Lung microvascular endothelial cell (primary cell): Measurements from ENCODE around the gene HYI. TPM values are rescaled to one million over a fixed set of nuclear protein-coding genes. Genes with fewer than 3 reads are reported as not detected.
"Not testable (repeated sequence)": the region's sequence is repeated elsewhere in the genome, so short reads cannot be mapped to it uniquely, and the experiment has no call there.

Experiments used
- DNase-seq, 2 donors: peaks; one replicate each; pipeline versions ENCODE4 v3.0.0 to v3.0.0-alpha.2; 2010; ENCODE audit warnings: low read depth in 2 of 2
- total RNA-seq: library from RNA; depleted of rRNA; stranded (reverse); fragments of >200 nt; gene quantifications from 2 replicates; pipeline ENCODE4 v1.2.1, GENCODE V29; 2014

HYI gene
- total RNA-seq, 1 donor from 2014 or later = 147 TPM

DNA sequence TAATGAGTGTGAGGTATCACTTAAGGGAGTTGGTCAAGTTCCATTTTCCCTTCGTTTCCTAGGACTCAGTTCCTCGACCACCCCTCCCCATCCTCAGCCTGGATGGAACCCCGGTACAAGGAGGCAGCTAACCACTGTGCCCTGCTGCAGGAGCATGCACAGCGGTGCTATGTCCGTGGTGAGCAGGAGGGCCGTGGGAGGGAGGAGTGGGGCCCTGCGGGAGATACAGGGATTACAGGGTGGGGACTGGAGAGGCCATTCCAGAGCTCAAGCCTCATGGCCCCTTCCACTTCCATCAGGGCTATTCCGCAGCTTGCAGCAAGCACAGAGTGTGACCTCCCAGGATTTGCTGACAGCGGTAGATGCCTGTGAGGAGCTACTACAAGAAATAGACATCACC, 25.8 kb downstream of the HYI start:
- no peak for DNase-seq

DNA sequence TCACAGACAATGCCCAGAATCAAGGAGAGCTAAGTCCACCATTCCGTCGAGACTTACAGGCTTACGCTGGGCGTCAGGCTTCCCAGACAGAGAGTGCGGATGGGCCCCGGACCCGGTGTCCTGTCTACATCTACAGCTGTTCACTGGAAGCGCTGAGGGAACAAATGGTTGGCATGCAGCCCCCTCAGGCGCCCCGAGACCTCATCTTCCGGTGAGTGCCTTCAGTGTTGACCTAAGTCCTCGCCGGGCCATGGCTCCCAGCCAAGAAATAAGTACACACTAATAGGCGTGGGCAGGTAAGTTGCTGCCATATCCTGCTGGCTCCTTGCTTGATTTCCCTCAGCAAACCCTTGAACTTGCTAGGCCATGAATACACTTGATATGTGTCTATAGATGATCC, 26.2 kb downstream of the HYI start:
- no peak for DNase-seq

DNA sequence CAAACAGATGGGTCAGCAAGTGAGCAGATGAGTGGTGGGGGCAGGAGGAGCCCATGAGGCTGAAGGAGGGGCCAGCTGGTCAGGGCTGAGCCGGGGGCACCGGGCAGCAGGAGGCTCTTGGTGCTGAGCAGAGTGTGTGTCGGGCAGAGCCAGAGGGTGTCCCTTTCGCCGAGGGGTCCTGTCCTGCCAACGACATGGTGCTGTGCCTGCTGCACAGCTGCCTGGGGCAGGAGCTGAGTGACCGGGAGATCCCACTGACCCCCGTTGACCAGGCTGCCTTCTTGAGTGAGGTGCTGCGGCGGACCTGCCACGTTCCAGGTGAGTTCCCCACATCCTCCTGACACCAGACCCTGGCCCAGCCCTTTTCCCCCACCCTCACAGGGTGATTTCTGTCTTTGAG, 27.5 kb downstream of the HYI start:
- no peak for DNase-seq

DNA sequence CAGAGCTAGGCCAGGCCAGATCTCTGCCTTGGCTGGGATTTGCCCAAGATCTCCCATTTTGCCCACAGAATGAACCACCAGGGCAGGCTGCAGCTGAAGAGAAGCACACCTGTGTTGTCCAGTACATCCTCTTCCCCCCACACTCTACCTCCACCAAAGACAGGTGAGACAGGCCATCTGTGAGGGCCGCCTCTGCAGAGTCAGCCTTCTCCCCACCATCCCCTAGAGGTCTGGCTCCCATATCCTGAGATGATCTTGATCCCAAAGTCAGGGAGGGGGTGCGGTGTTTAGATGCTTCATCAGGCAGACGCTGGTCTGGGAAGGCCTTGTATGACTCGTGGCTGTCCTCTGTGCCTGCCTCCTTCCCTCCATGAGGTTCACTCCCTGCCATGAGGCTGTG, 28.7 kb downstream of the HYI start:
- DNase-seq = no peak

DNA sequence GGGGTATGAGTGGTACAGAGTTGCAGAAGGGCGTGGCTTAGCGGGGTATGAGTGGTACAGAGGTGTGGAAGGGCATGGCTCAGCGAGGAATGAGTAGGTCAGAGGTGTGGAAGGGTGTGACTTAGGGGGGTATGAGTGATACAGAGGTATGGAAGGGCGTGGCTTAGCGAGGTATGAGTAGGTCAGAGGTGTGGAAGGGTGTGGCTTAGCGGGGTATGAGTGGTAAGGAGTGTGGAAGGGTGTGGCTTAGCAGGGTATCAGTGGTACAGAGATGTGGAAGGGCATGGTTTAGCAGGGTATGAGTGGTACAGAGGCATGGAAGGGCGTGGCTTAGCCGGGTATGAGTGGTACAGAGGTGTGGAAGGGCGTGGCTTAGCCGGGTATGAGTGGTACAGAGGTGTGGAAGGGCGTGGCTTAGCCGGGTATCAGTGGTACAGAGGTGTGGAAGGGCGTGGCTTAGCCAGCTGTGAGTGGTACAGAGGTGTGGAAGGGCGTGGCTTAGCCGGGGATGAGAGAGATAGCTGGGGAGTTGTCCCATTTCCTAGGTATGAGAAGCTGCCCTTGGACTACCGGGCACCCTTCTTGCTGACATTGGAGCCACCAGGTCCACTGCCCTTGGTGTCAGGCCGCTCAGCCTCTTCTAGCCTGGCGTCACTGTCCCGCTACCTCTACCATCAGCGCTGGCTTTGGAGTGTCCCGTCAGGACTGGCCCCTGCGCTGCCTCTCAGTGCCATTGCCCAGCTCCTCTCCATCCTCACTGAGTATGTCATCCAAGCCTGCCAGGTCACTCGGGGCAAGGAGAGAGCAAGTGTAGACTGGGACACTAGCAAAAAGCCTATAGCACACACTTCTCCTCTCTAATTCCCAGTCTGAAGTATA, 29.8 kb downstream of the HYI start:
- no peak for DNase-seq

DNA sequence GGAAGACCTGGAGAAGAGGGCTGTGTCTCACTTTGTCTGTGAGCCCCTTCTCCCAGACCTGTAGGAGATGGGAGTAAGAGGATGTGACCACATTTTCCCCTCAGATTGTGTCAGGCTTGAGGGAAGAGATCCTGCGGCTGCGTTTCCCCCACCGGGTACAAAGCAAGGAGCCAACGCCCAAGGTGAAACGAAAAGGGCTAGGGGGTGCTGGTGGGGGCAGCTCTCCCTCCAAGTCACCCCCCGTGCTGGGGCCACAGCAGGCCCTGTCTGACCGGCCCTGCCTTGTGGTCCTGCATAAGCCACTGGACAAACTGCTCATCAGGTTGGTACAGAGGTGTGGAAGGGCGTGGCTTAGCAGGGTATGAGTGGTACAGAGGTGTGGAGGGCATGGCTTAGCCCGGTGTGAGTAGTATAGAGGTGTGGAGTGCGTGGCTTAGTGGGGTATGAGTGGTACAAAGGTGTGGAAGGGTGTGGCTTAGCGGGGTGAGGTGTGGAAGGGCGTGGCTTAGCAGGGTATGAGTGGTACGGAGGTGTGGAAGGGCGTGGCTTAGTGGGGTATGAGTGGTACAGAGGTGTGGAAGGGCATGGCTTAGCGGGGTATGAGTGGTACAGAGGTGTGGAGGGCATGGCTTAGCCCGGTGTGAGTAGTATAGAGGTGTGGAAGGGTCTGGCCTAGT, 30.6 kb downstream of the HYI start:
- DNase-seq = no peak

DNA sequence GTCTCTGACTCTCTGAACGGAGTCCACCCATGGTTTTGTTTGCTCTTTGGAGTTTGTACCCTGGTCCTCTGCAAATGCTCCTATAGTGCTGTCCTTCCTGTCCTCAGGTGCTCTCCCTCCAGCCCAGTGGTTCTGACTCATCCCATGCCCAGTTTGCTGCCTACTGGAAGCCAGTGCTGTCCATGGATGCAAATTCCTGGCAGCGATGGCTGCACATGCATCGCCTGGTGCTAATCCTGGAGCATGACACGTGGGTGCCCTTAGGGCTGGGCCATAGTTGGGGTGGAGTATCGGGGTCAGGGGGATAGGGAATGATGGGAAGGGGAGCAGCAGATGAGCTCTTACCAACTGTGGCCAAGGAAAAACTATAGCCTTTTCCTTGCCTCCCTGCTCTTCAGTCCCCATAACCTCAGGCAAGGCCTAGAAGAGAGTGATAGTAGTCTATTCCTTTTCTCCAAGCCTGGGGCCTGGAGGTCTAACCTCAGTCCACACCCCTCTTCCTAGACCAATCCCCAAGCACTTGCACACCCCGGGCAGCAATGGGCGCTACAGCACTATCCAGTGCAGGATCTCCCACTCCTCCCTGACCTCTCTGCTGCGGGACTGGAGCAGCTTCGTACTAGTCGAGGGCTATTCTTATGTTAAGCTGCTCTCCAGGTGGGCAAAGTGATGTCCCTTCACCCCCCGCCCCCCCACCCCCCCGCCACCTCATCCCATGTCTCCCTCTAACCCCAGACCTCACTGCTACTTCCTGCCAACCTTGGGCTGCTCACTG, 31.6 kb downstream of the HYI start:
- no peak for DNase-seq

DNA sequence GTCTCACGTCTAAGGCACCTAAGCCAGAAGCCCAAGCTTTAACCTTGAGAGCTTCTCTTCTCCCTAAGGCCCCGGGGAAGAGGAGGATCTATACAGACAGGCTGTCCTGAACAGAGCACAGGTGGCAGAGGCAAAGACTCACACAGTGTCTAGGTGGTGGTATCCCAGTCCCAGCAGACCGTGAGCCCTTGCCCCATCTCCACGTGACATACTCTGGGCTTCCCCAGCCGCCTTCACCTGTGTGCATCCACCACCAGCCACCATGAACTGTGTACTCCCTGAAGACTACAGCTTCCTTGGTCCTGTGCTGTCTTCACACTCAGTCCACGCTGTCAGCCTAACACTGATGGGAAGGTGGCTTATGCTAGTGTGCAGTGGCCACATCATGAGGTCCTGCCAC, 32.3 kb downstream of the HYI start:
- no peak for DNase-seq

DNA sequence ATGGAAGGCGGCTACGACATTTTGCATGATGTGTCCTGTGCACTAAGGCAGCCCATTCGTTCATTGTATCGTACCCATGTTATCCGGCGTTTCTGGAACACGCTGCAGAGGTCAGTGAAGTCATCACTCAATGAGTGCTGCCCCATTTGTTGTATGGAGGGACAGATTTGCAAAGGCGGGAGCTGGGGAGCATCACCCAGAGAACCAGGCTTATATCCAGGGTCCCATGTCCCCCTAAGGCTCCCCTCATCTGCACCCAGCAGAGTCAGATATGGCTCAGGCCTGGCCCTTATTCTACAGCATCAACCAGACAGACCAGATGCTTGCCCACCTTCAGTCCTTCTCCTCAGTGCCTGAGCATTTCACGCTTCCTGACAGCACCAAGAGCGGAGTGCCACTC, 32.9 kb downstream of the HYI start:
- DNase-seq = no peak

DNA sequence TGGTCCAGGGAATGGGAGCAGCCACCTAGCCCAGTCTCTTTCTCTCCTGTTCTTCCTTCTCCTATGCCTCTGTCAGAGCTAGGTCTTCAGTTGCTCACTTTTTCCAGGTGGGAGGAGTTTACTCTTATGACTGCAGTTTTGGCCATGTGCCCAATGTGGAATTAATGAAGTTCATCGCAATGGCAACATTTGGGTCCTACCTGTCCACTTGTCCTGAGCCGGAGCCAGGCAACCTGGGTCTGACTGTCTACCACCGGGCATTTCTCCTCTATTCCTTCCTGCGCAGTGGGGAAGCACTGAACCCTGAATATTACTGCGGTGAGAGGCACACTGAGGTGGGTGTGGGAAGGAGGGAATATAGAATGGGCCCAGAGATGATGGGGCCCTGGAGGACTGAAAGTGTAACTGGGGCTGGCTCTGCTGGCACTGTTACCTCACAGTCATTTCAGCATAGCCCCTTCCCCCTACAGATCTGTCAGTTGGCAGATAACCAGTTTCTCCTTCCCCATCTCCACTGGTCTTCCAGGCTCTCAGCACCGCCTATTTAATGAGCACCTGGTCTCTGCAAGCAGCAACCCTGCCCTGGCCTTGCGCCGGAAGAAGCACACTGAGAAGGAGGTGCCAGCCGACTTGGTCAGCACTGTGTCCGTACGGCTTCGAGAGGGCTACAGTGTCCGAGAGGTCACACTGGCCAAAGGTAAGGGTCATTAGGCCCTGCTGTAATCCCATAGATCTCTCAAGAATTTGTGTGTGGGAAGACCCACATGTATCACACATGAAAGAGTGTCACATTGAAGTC, 33.9 kb downstream of the HYI start:
- no peak for DNase-seq

DNA sequence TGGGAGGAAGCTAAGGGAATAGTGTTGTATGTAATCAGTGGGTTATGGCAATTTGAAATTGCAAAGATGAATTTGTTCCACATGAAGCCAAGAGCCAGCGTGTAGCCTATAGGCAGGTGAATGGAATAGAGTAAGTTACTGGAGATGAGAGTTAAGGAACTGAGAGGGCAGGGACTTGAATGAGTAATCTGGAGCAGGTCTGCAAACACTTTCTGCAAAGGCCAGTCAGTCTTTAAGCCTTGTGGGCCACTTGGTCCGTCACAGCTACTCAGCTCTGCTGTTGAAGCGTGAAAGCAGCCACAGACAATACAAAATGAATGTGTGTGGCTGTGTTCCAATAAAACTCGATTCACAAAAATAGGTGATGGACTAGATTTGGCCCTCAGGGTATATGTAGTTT, 34.9 kb downstream of the HYI start:
- no peak for DNase-seq

DNA sequence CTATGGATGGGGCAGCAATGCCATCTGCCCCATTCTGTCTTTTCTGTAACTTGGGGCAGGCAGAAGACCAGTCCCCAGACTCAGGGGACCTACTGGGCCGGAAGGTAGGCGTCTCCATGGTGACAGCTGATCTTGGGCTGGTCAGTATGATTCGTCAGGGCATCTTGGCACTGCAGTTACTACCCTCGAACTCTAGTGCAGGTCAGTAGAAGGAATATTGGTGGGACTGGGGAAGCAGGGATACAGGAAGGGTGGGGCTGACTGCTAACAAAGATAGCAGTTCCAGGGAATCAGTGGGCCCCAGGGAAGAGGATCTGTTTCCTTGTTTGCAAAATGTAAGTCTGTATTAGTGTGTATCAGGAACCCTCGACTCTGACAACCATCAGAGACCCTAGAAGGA, 37.8 kb downstream of the HYI start:
- DNase-seq = no peak

DNA sequence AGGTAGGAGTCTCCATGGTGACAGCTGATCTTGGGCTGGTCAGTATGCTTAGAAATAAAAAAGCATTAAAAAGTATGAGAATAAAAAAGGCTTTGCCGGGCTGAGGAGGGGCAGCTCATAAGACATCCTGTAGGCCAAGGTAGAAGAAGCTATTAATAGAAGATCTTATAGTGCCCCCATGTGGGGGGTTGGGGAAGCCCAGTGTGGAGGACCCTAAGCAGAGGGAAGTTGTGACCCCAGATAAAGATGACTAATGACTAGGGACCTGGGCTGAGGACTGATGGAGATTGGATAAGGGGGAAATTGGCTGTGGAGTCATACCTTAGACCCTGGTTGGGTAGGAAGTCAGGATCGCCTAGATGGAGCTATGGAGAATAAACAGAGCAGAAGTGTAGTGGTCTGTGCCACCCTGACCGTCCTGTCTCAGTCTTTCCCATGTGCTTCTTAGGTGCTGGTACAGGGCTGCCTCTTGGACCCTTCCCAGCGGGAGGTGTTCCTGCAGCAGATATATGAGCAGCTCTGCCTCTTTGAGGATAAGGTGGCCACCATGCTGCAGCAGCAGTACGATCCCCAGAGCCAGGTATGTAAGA, 39.0 kb downstream of the HYI start:
- peak; percentile 64 to 73 for DNase-seq

DNA sequence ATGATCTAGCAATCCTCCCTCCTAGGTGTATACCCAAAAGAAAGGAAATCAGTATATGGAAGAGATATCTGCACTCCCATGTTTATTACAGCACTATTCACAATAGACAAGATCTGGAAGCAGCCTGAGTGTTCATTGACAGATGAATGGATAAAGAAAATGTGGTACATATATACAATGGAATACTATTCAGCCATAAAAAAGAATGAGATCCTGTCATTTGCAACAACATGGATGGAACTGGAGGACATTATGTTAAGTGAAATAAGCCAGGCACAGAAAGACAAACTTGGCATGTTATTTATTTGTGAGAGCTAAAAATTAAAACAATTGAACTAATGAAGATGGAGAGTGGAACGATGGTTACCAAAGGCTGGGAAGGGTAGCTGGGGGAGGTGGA, 40.3 kb downstream of the HYI start:
- DNase-seq = not testable (repeated sequence)

DNA sequence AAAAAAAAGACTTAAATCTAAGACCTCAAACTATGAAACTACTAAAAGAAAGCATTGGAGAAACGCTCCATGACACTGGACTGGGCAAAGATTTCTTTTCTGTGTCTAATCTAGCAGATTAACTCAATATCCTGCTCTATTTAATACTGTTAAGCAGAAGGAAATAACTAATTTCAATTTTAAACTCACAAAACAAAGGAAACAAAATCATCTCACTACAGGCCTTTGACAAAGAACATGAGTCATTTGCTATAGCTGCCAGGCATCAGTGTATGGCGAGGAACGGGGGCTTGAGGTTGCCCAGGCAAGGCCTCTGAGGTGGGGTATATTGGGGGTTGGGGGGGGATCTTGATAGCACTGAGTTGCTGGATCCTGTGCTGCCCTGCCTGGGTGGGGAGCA, 43.2 kb downstream of the HYI start:
- DNase-seq = peak in 1 of 2 donors; percentile 21

DNA sequence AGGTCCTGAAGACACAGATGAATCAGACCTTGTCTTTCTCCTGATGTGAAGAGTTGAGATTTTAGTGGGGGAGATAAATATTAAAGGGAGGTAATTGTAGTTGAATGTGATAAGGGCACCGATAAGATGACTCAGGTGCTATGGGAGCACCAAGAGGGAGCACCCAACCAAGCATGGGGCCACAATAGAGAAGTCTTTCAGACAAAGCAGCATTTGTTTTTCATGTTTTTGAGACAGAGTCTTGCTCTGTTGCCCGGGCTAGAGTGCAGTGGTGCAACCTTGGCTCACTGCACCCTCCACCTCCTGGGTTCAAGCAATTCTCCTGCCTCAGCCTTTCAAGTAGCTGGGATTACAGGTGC, 47.9 kb downstream of the HYI start:
- no peak for DNase-seq

DNA sequence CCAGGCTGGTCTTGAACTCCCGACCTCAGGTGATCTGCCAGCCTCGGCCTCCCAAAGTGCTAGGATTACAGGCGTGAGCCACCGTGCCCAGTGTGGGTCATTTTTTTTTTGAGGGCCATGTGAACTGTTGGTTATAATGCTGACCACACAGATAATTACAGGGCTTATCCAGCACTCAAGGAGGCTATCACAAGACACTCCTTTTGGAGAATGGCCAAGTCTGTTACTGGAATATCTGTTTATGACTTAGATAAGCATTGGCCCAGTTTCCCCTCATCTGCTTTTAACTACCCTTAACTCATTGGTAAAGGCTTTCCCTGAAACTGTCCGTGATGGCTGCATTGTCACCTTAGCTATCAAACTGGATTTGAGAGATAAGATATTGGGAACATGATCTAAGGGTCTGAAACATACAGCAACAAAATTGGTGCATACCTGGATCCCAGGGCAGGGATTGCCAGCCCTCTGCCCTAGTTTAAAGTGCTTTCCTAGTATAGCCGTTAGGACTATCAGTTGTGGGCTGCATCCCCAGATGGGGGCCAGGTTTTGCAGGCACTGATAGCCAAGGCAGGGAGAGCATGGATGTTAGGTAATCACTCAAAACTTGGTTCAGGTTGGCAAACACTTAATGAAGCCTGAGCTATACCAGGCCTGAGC, 48.4 kb downstream of the HYI start:
- DNase-seq = no peak

DNA sequence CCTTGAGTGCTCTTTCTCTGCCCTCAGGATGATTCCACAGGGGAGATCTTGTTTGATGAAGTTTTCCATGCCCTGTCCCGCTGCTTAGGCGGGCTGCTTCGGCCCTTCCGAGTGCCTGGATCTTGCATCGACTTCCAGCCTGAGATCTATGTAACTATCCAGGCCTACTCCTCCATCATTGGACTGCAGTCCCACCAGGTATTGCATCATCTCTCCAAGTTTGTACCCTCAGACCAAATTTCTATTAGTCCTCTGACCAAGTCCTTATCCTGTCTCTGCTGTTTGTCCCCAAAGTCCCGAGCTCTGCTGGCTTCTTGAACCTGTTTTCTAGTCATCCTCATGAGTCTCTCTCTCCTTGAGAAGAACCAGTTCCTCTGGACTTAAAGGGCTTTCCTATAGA, 49.4 kb downstream of the HYI start:
- no peak for DNase-seq

DNA sequence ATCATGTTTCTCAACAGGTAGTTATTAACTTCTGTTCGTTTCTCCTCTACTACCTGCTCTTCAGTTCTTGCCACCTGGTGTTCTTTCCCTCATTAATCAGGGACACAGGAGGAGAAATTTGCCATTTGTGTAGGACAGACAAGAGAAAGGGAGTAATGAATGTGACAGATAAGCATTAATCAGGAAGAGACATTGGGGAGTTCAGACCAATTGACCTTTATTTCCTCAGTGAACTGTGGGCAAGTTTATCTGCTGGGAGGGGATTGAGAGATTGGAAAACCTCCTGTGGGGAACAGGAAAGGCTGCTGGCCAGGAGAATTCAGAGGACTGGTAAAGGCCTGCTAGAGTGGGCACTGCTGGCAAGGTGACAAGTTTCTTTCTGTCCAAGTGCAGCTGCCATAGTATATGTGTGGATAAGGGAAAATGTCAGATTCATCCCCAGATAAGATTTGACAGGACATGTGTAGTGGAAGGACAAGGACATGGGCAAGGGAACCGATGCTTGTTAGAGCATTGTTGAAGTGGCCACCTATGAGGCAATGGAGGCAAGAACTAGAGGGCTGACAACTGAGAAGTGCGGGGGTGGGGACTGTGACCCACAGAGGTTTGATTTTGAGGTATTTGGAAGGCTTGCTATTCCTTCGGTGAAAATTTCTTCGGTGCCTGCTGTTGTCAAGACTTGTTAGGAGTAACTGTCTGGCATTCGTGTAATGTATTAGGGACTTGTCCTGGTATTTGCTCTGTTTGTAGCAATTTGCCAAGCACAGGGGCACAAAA, 51.5 kb downstream of the HYI start:
- DNase-seq = peak; percentile 10 to 41
